ENCODE data around the gene IFNL3. TPM values are rescaled to one million over a fixed set of nuclear protein-coding genes. Genes with fewer than 3 reads are reported as not detected.
"Not testable (repeated sequence)": the region's sequence is repeated elsewhere in the genome, so short reads cannot be mapped to it uniquely, and the experiment has no call there.

IFNL3 gene
- total and polyA plus RNA-seq, 2 experiments from 2014 or later, result not detected

GRCh38 chr19:39270036-39270871 is 25.4 kb upstream of the IFNL3 start:
- in situ Hi-C loops (cut with MboI), result no loop called here
- DNase-seq, result peak; percentile 31

GRCh38 chr19:39269369-39269768 is 24.6 kb upstream of the IFNL3 start:
- H3K9ac ChIP-seq; H3K4me2 ChIP-seq (ENCODE audit: unreplicated experiment); H3K9me2 ChIP-seq (ENCODE audit: insufficient read depth); H3K4me1 ChIP-seq (ENCODE audit: insufficient read depth); H3F3A ChIP-seq (ENCODE audit: insufficient read depth); DNase-seq; H3K9me3 ChIP-seq (ENCODE audit: low read depth); in situ Hi-C loops (cut with MboI); H3K4me3 ChIP-seq; H3K27ac ChIP-seq; H3K79me2 ChIP-seq (ENCODE audit: insufficient read depth); H2AFZ ChIP-seq; H3K36me3 ChIP-seq (ENCODE audit: low read depth); H4K20me1 ChIP-seq (ENCODE audit: insufficient read depth): not testable (repeated sequence)
- peaks cover 31% of the 10 kb centered on the region for H3K27me3 ChIP-seq (replicated peaks; ENCODE audit: insufficient read depth)
- WGBS, 2 experiments (ENCODE audit: low coverage in 1 of 2, low lambda C conversion rate in 2 of 2, missing lambda C conversion rate in 2 of 2), result 40 to 46% methylated on average over 9 to 10 of the region's 10 CpGs

More at GRCh38 chr19:39270036-39270871, 25.4 kb upstream of the IFNL3 start:
- H3F3A ChIP-seq (ENCODE audit: insufficient read depth), result no peaks in the 10 kb centered on the region
- no peak overlapping the region for H3K4me2 ChIP-seq (ENCODE audit: unreplicated experiment)
- H3K79me2 ChIP-seq (ENCODE audit: insufficient read depth), result no peaks in the 10 kb centered on the region
- peaks cover 30% of the 10 kb centered on the region; the same call in 1 of the 2 replicates for H3K27me3 ChIP-seq (replicated peaks; ENCODE audit: insufficient read depth)
- H3K9ac ChIP-seq, result no peak overlapping the region
- H3K4me3 ChIP-seq, result no peak overlapping the region
- H4K20me1 ChIP-seq (ENCODE audit: insufficient read depth), result no peaks in the 10 kb centered on the region
- WGBS, 2 experiments (ENCODE audit: low coverage in 1 of 2, low lambda C conversion rate in 2 of 2, missing lambda C conversion rate in 2 of 2), result 52% methylated on average over 9 of the region's 9 CpGs
- H3K27ac ChIP-seq, result no peak overlapping the region
- no peaks in the 10 kb centered on the region for H3K9me2 ChIP-seq (ENCODE audit: insufficient read depth)
- no peaks in the 10 kb centered on the region for H3K36me3 ChIP-seq (ENCODE audit: low read depth)
- TF ChIP-seq EZH2 (IDR thresholded peaks at IDR 0.05; ENCODE audit: insufficient read depth, poor library complexity, severe bottlenecking) (no peak), EZH2phosphoT487 (IDR thresholded peaks at IDR 0.05; ENCODE audit: insufficient read depth, low read depth) (no peak)
- no peak overlapping the region for H2AFZ ChIP-seq
- H3K4me1 ChIP-seq (ENCODE audit: insufficient read depth), result no peaks in the 10 kb centered on the region
- no peaks in the 10 kb centered on the region for H3K9me3 ChIP-seq (ENCODE audit: low read depth)

GRCh38 chr19:39268531-39269223 is 23.9 kb upstream of the IFNL3 start:
- H3F3A ChIP-seq (ENCODE audit: insufficient read depth); H2AFZ ChIP-seq; H3K79me2 ChIP-seq (ENCODE audit: insufficient read depth); H3K4me2 ChIP-seq (ENCODE audit: unreplicated experiment); H3K27ac ChIP-seq; H4K20me1 ChIP-seq (ENCODE audit: insufficient read depth); DNase-seq; H3K9me2 ChIP-seq (ENCODE audit: insufficient read depth); H3K4me3 ChIP-seq; H3K36me3 ChIP-seq (ENCODE audit: low read depth); H3K9ac ChIP-seq; H3K4me1 ChIP-seq (ENCODE audit: insufficient read depth); H3K9me3 ChIP-seq (ENCODE audit: low read depth); in situ Hi-C loops (cut with MboI): not testable (repeated sequence)
- peaks cover 37% of the 10 kb centered on the region for H3K27me3 ChIP-seq (replicated peaks; ENCODE audit: insufficient read depth)
- 28 to 38% methylated on average over 9 to 10 of the region's 10 CpGs for WGBS, 2 experiments (ENCODE audit: low coverage in 1 of 2, low lambda C conversion rate in 2 of 2, missing lambda C conversion rate in 2 of 2)

- in situ Hi-C loops (cut with MboI); H2AFZ ChIP-seq; H3K79me2 ChIP-seq (ENCODE audit: insufficient read depth); H3K9me2 ChIP-seq (ENCODE audit: insufficient read depth); H3K9ac ChIP-seq; H3K4me1 ChIP-seq (ENCODE audit: insufficient read depth); H3K27ac ChIP-seq; DNase-seq; H3K4me3 ChIP-seq; H3K9me3 ChIP-seq (ENCODE audit: low read depth); H4K20me1 ChIP-seq (ENCODE audit: insufficient read depth); H3F3A ChIP-seq (ENCODE audit: insufficient read depth); H3K36me3 ChIP-seq (ENCODE audit: low read depth); H3K4me2 ChIP-seq (ENCODE audit: unreplicated experiment): not testable (repeated sequence)
- WGBS, 2 experiments (ENCODE audit: low coverage in 1 of 2, low lambda C conversion rate in 2 of 2, missing lambda C conversion rate in 2 of 2), result no CpG with 5 or more reads among the region's 1 CpG
- H3K27me3 ChIP-seq (replicated peaks; ENCODE audit: insufficient read depth), result peaks cover 43% of the 10 kb centered on the region
Measured at GRCh38 chr19:39268085-39268484, 23.3 kb upstream of the IFNL3 start, which contains the start of gene IFNL2. Gene IFNL2 (plus strand): TSS chr19:39268396. CDS start chr19:39268569, 173 bp downstream.

All from GM23248 (cell line).